Epithelial cell of proximal tubule (primary cell): ENCODE measurements around the gene MAPKAP1. TPM values are rescaled to one million over a fixed set of nuclear protein-coding genes. Genes with fewer than 3 reads are reported as not detected.

ENCODE experiments used
- DNase-seq: peaks from one replicate; pipeline ENCODE4 v3.0.0-alpha.2; 2011; ENCODE audit warnings: low read depth
- H3K4me3 ChIP-seq: 2 replicates; pipeline ENCODE4 v1.5.1; 2011; ENCODE audit warnings: low read depth, mild to moderate bottlenecking, low read length
- CTCF ChIP-seq: conservative IDR thresholded peaks from 2 replicates; pipeline ENCODE4 v1.5.1; 2012; ENCODE audit warnings: low read depth, mild to moderate bottlenecking, low read length
- total RNA-seq: library from RNA; depleted of rRNA; stranded (reverse); fragments of >200 nt; gene quantifications from 2 replicates; pipeline ENCODE4 v1.2.3, GENCODE V29; 2015

The MAPKAP1 gene
- total RNA-seq, 1 donor from 2014 or later: 100 TPM

DNA sequence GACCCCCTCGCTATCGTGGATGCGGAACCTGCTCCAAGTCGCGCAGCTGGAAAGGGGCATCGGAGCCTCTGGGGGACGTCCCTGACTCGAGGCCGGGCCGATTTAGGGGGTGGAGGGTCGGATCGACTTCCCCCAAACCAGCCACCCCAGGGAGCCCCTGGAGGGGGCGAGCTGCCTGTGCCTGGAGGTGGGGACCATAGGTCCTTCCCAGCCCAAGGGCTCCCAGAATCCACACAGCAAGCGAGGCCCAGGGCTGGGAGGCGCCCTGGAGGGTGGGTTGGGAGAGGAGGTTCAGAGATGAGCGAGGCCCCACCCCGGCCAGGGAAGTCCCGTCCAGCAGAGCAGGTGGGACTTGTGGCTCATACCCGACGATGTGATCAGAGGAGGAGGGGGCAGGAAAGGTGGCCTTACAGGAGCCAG, 297.8 kb downstream of the MAPKAP1 start:
- no peak for TF ChIP-seq CTCF
- H3K4me3 ChIP-seq: no peak overlapping the region
- DNase-seq: no peak

DNA sequence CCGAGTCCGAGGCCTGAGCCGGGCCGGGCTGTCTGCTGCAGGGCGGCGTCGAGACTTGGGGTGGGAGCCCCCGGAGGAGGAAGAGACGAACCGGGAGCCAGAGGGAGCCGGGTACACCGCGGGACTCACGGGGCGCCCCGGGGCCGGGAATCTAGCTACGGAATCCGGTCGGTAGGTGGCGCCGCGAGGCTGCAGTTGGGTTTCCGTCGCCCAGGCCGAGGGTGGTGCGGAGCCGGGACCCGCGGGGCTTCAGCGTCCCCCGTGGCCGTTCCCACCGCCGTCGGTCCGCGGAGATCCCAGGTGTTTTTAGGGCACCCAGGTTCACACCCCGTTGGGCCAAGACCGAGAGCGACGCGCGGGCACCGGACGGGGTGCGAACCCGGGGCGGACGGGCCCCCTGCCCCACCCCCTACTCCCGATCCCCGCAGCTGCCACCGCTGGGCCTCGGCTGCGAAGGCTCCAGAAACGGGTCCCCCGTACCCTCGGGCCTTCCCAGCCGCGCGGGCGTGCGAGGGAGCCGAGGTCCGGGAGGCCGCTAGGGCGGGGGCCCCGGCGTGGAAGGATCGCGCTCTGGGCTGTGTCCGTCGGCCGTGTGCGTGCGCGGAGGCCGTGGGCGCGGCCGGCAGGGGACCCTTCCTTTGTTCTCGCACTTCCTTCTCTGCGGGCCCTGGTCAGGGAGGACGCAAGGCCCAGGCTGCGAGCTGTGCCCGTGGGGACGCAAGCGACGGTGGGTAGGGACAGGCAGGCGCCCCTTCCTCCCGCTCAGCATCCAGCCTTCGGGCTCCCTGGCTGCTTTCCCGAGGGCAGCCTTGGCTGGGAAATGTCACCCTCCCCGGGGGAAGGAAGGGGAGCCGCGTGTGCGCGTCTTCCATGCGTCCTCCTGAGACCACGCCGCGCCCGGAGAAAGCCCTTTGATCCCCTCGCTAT, 298.8 kb downstream of the MAPKAP1 start:
- H3K4me3 ChIP-seq: peak overlapping the region; percentile 62
- no peak for DNase-seq
- TF ChIP-seq CTCF: peak; percentile 70

DNA sequence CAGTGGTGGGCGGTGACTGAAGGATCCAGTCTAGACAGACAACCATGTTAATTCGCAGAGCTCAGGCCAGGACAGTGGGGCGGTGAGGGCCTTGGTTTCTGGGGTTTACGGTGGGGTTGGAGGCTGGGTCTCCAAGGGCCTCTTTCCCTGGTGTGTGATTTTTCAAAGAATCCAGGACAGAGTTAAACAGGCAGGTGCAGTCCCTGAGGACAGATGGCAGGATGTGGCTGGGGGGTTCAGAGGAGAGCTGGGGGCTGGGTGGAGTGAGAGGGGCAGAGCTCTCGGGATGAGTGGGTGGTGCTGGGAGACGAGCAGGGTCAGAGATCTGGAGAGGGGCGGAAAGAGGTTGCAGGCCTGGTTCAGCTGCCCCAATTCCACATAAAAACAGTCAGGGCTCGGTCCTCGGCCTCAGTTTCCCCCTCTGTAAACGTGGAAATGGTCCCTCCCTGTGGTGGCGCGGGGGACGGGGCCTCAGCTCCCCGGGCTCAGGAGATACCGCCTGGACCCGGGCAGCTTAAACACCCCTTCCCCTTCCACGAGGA, 299.5 kb downstream of the MAPKAP1 start:
- peak overlapping the region; percentile 62 for H3K4me3 ChIP-seq
- no peak for TF ChIP-seq CTCF
- DNase-seq: no peak

GRCh38 chr9:125406810-125407087, 300.3 kb downstream of the MAPKAP1 start:
- TF ChIP-seq CTCF: no peak
- H3K4me3 ChIP-seq: no peak overlapping the region
- DNase-seq: no peak

- DNase-seq: no peak
- no peak for TF ChIP-seq CTCF
- no peak overlapping the region for H3K4me3 ChIP-seq
Measured at GRCh38 chr9:125405938-125406809, 300.8 kb downstream of the MAPKAP1 start.

GRCh38 chr9:125404733-125405132, 302.3 kb downstream of the MAPKAP1 start:
- no peak overlapping the region for H3K4me3 ChIP-seq
- no peak for TF ChIP-seq CTCF
- no peak for DNase-seq
